Measurements from ENCODE around the gene SETDB1.
A peak's percentile ranks its signal among the peaks of the same experiment; 100 is the strongest.

The SETDB1 gene

DNA sequence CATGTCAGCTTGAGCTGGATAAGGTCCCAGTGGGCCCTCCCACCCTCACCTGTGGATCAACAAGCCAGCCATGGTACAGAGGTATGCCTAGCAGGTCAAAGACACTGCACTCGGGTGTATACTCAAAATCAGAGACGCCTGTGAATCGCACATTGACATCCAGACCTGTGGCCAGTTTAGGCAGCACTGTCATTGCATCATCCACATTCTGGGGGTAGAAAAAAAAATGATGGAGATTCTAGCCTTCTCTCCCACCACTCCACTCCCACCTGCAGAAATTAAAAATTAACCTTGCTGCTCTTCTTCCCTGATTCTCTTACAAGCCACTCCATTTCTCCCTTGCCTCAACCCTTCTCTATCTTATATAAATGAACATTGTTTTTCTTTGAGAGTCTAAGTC lies 74.2 kb downstream of the SETDB1 start:
- TF ChIP-seq SPI1 (IDR thresholded peaks at IDR 0.05; ENCODE audit: borderline replicate concordance, low read depth) (no peak), POLR2AphosphoS5 (IDR thresholded peaks at IDR 0.05; ENCODE audit: low read depth) (no peak), GABPA (IDR thresholded peaks at IDR 0.05; ENCODE audit: low read depth) (no peak), CTCF (IDR thresholded peaks at IDR 0.05; ENCODE audit: insufficient read depth, low read length) (no peak), REST (IDR thresholded peaks at IDR 0.05; ENCODE audit: insufficient replicate concordance, low read depth) (no peak)
- no peak for DNase-seq (ENCODE audit: low read depth in 1 of 2, low spot score in 1 of 2)
- Histone ChIP-seq H3K27me3 (ENCODE audit: insufficient read depth, poor library complexity, severe bottlenecking) (no peaks in the 10 kb centered on the region), H3K4me3 (replicated peaks; ENCODE audit: insufficient read depth, low read length) (no peak overlapping the region), H3K27ac (replicated peaks) (no peak overlapping the region)

DNA sequence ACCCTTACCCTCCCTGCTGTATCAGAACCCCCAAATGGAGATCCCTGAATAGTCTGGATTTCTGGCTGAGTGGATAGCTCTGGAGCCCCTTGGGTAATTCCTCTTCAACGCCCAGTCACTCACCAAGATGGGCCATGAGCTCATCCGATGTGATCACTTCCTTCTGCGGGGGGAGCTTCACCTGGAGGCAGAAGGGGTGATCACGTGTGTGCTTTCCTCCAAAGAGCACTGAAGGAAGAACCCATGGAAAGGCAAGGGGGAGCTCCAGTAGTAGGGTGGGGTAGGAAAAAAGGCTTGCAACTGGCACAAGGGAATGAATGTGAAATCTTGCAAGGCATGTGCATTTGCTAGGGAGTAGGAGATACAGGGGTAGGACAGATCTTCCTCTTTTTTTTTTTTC lies 75.4 kb downstream of the SETDB1 start:
- H3K27me3 ChIP-seq (ENCODE audit: insufficient read depth, poor library complexity, severe bottlenecking): no peaks in the 10 kb centered on the region
- H3K27ac ChIP-seq (replicated peaks): peak overlapping the region; percentile 50
- no peak overlapping the region for H3K4me3 ChIP-seq (replicated peaks; ENCODE audit: insufficient read depth, low read length)
- DNase-seq (ENCODE audit: low read depth in 1 of 2, low spot score in 1 of 2): peak; percentile 72 to 82
- TF ChIP-seq REST (IDR thresholded peaks at IDR 0.05; ENCODE audit: insufficient replicate concordance, low read depth): no peak
- TF ChIP-seq POLR2AphosphoS5 (IDR thresholded peaks at IDR 0.05; ENCODE audit: low read depth): 0 out of 2 replicates have a peak, but pooled peaks have one; percentile 24
- 0 out of 2 replicates have a peak, but pooled peaks have one; percentile 38 for TF ChIP-seq SPI1 (IDR thresholded peaks at IDR 0.05; ENCODE audit: borderline replicate concordance, low read depth)

GRCh38 chr1:151002051-151002450 lies 75.9 kb downstream of the SETDB1 start:
- peak overlapping the region; percentile 50 for H3K27ac ChIP-seq (replicated peaks)
- TF ChIP-seq CTCF (IDR thresholded peaks at IDR 0.05; ENCODE audit: insufficient read depth, low read length) (no peak), SPI1 (IDR thresholded peaks at IDR 0.05; ENCODE audit: borderline replicate concordance, low read depth) (no peak; the same call in 1 of the 2 replicates), GABPA (IDR thresholded peaks at IDR 0.05; ENCODE audit: low read depth) (no peak), POLR2AphosphoS5 (IDR thresholded peaks at IDR 0.05; ENCODE audit: low read depth) (no peak), REST (IDR thresholded peaks at IDR 0.05; ENCODE audit: insufficient replicate concordance, low read depth) (no peak)
- H3K27me3 ChIP-seq (ENCODE audit: insufficient read depth, poor library complexity, severe bottlenecking): no peaks in the 10 kb centered on the region
- peak in 1 of 2 experiments; percentile 64 for DNase-seq (ENCODE audit: low read depth in 1 of 2, low spot score in 1 of 2)
- H3K4me3 ChIP-seq (replicated peaks; ENCODE audit: insufficient read depth, low read length): no peak overlapping the region

Measured in HL-60 (cell line).